OCI-LY7 (cell line): ENCODE results near the gene FUCA1. TPM values are rescaled to one million over a fixed set of nuclear protein-coding genes. Genes with fewer than 3 reads are reported as not detected.

Source experiments
- BruUV-seq: library from RNA; stranded (reverse); fragments of 400-500 nt; replicated peaks from 2 replicates; lab custom pipeline; 2021; lab: Mats Ljungman, UMichigan
- CTCF ChIA-PET: fragments of 300-600 bp; sonication (Branson Sonifier 250); formaldehyde crosslinking; loops from one replicate; lab custom pipeline; 2022; ENCODE audit warnings: antibody characterized with exemption; ENCODE audit not compliant: unreplicated experiment; lab: Charles Lee
- POLR2A ChIA-PET: fragments of 300-600 bp; sonication (Branson Sonifier 250); formaldehyde crosslinking; loops from one replicate; lab custom pipeline; 2022; ENCODE audit warnings: antibody characterized with exemption; lab: Charles Lee
- DNase-seq: peaks from one replicate; pipeline ENCODE4 v3.0.0-alpha.2; 2015; ENCODE audit warnings: low spot score
- H2AFZ ChIP-seq: fragments of 200-600 bp; sonication (generic), shearing (Covaris generic); 2 replicates; pipeline ENCODE4 v1.6.1; 2014; ENCODE audit warnings: mild to moderate bottlenecking, antibody characterized with exemption, low read length, moderate library complexity
- H3K27ac ChIP-seq: fragments of 200-600 bp; sonication (generic); 2 replicates; pipeline ENCODE4 v1.5.1; 2014; ENCODE audit warnings: mixed run types, low read depth, mild to moderate bottlenecking, moderate library complexity, low read length, inconsistent platforms; ENCODE audit not compliant: poor library complexity, severe bottlenecking
- H3K36me3 ChIP-seq: fragments of 200-600 bp; sonication (generic); 2 replicates; pipeline ENCODE4 v1.6.1; 2014; ENCODE audit warnings: mild to moderate bottlenecking, antibody characterized with exemption, low read length, moderate library complexity, mixed read lengths; ENCODE audit not compliant: insufficient read depth
- H3K4me1 ChIP-seq: fragments of 200-600 bp; sonication (generic); 2 replicates; pipeline ENCODE4 v1.5.1; 2014; ENCODE audit warnings: mild to moderate bottlenecking, low read length; ENCODE audit not compliant: insufficient read depth, poor library complexity, severe bottlenecking
- H3K4me2 ChIP-seq: fragments of 200-600 bp; sonication (generic); 2 replicates; pipeline ENCODE4 v1.6.1; 2014; ENCODE audit warnings: mild to moderate bottlenecking, low read length
- H3K4me3 ChIP-seq: fragments of 200-600 bp; sonication (generic); 2 replicates; pipeline ENCODE4 v1.5.1; 2014; ENCODE audit warnings: mild to moderate bottlenecking, low read depth, low read length; ENCODE audit not compliant: poor library complexity, severe bottlenecking
- H3K79me2 ChIP-seq: fragments of 200-600 bp; sonication (generic); 2 replicates; pipeline ENCODE4 v1.6.1; 2016; ENCODE audit warnings: low read depth, mild to moderate bottlenecking, low read length, moderate library complexity, mixed read lengths; ENCODE audit not compliant: insufficient read depth
- H3K9me2 ChIP-seq: fragments of 200-600 bp; sonication (generic); 2 replicates; pipeline ENCODE4 v1.6.1; 2016; ENCODE audit warnings: mild to moderate bottlenecking, low read length, mixed read lengths; ENCODE audit not compliant: insufficient read depth
- H3K9me3 ChIP-seq: fragments of 200-600 bp; sonication (generic); 2 replicates; pipeline ENCODE4 v1.6.1; 2014; ENCODE audit warnings: mild to moderate bottlenecking, mixed run types, low read length, mixed read lengths
- H4K20me1 ChIP-seq: fragments of 200-600 bp; sonication (generic); 2 replicates; pipeline ENCODE4 v1.6.1; 2014; ENCODE audit warnings: mild to moderate bottlenecking, antibody characterized with exemption, low read length, moderate library complexity, mixed read lengths; ENCODE audit not compliant: insufficient read depth
- CTCF ChIP-seq: fragments of 200-600 bp; sonication (generic); conservative IDR thresholded peaks from 2 replicates; pipeline ENCODE4 v1.5.1; 2014; ENCODE audit warnings: mild to moderate bottlenecking, antibody characterized with exemption, low read length, moderate library complexity, mixed read lengths
- EZH2phosphoT487 ChIP-seq: fragments of 200-600 bp; sonication (generic); IDR thresholded peaks from 2 replicates; pipeline ENCODE4 v1.6.1; 2018; ENCODE audit warnings: low read depth, borderline replicate concordance, mild to moderate bottlenecking, mixed run types, antibody characterized with exemption, low read length, moderate library complexity, mixed read lengths
- intact Hi-C: fragments of 100-400 bp; cut with micrococcal nuclease; formaldehyde crosslinking; loops from one replicate; pipeline ENCODE4 v1.10.0; 2022; ENCODE audit not compliant: unreplicated experiment
- total RNA-seq, 2 experiments: library from RNA; depleted of rRNA in 1 of 2; stranded (reverse); fragments of >200 nt in 1 of 2; shearing (Covaris generic) in 1 of 2; gene quantifications; 2 replicates each; pipeline ENCODE4 v1.2.3, GENCODE V29; 2014 to 2022

The FUCA1 gene
- total RNA-seq, 2 experiments from 2014 or later = 9.1 to 9.9 TPM

GRCh38 chr1:23906731-23907130 lies 38.6 kb upstream of the FUCA1 start:
- peaks cover 75% of the 10 kb centered on the region for H3K4me1 ChIP-seq
- peaks cover 77% of the 10 kb centered on the region for H3K79me2 ChIP-seq
- no peaks in the 10 kb centered on the region for H3K9me2 ChIP-seq
- H2AFZ ChIP-seq = no peak overlapping the region
- peak; percentile 71 for DNase-seq
- no peak for TF ChIP-seq CTCF
- no peaks in the 10 kb centered on the region for H4K20me1 ChIP-seq
- H3K27ac ChIP-seq = peak overlapping the region; percentile 95
- ChIA-PET CTCF (no interaction called here), POLR2A (interaction anchor here (0.6 to 5.8 kb wide), 5 partner anchors 10 to 432 kb away, joined by 3 to 27 read pairs (median 8); no protein-coding TSS in a partner anchor)
- peak overlapping the region; percentile 76 for H3K4me3 ChIP-seq
- H3K4me2 ChIP-seq = peak overlapping the region; percentile 83
- H3K9me3 ChIP-seq = no peaks in the 10 kb centered on the region
- H3K36me3 ChIP-seq = peaks cover 25% of the 10 kb centered on the region
- BruUV-seq = no TSS peak
- intact Hi-C loops = loop anchor here (5.0 to 10.0 kb wide), 2 partner anchors 379 to 542 kb away; partner anchors contain the start of gene ZNF436

GRCh38 chr1:23905461-23906025 lies 37.5 kb upstream of the FUCA1 start:
- DNase-seq = no peak
- peaks cover 36% of the 10 kb centered on the region for H3K36me3 ChIP-seq
- ChIA-PET CTCF (no interaction called here), POLR2A (interaction anchor here (0.7 to 1.0 kb wide), 2 partner anchors 14 to 42 kb away, joined by 3 to 5 read pairs; no protein-coding TSS in a partner anchor)
- peak overlapping the region; percentile 95 for H3K27ac ChIP-seq
- intact Hi-C loops = loop anchor here (5.0 to 10.0 kb wide), 2 partner anchors 378 to 541 kb away; partner anchors contain the start of gene ZNF436
- peaks cover 63% of the 10 kb centered on the region for H3K4me1 ChIP-seq
- no peak overlapping the region for H2AFZ ChIP-seq
- H4K20me1 ChIP-seq = no peaks in the 10 kb centered on the region
- peaks cover 71% of the 10 kb centered on the region for H3K79me2 ChIP-seq
- H3K9me3 ChIP-seq = no peaks in the 10 kb centered on the region
- TF ChIP-seq EZH2phosphoT487 (no peak), CTCF (no peak)
- no peaks in the 10 kb centered on the region for H3K9me2 ChIP-seq
- BruUV-seq = no TSS peak
- peak overlapping the region; percentile 9 for H3K4me3 ChIP-seq
- peak overlapping the region; percentile 83 for H3K4me2 ChIP-seq
